Measurements from ENCODE around the gene PPP4C. TPM values are rescaled to one million over a fixed set of nuclear protein-coding genes. Genes with fewer than 3 reads are reported as not detected.

The PPP4C gene
- total RNA-seq, 1 donor = 178 TPM

DNA sequence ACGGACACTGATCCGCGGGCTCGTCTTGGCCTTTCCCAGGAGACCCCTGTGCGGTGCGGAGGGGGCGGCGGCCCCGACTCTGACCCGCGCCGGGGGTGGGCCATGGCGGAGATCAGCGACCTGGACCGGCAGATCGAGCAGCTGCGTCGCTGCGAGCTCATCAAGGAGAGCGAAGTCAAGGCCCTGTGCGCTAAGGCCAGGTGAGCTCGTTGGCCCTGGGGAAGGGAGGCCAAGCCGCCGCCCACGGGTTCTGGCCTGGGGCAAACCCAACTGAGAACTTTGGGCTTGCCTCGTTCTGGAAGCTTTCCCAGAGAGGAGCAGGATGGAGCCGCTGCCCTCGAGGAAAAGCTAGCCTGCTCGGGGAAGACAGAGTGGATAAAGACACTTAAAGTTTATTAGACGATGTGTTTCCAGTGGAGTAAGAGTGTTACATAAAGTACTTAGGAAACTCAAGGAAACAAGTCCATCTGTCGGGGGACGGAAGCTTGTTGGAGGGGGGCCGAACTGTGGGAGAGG is 540 bp downstream of the PPP4C start:
- Histone ChIP-seq H4K20me1 (ENCODE audit: insufficient read depth, low read length) (peaks cover 32% of the 10 kb centered on the region), H3K4me2 (ENCODE audit: insufficient read depth, low read length) (peak overlapping the region; percentile 92), H3K9me3 (ENCODE audit: low read depth, low read length) (no peaks in the 10 kb centered on the region), H3K27ac (ENCODE audit: low read depth, low read length) (peak overlapping the region; percentile 70), H3K36me3 (ENCODE audit: insufficient read depth, low read length) (peaks cover 55% of the 10 kb centered on the region), H3K79me2 (ENCODE audit: insufficient read depth, low read length) (peaks cover 66% of the 10 kb centered on the region), H3K4me3 (ENCODE audit: insufficient read depth, low read length) (peak overlapping the region; percentile 99), H3K4me1 (ENCODE audit: insufficient read depth, low read length) (peaks cover 17% of the 10 kb centered on the region), H2AFZ (ENCODE audit: low read length) (peak overlapping the region; percentile 60), H3K27me3 (ENCODE audit: insufficient read depth, low read length) (no peaks in the 10 kb centered on the region)
- peak; percentile 91 for DNase-seq (ENCODE audit: insufficient read length, low spot score, missing footprints)
- TF ChIP-seq, protein P1, sequence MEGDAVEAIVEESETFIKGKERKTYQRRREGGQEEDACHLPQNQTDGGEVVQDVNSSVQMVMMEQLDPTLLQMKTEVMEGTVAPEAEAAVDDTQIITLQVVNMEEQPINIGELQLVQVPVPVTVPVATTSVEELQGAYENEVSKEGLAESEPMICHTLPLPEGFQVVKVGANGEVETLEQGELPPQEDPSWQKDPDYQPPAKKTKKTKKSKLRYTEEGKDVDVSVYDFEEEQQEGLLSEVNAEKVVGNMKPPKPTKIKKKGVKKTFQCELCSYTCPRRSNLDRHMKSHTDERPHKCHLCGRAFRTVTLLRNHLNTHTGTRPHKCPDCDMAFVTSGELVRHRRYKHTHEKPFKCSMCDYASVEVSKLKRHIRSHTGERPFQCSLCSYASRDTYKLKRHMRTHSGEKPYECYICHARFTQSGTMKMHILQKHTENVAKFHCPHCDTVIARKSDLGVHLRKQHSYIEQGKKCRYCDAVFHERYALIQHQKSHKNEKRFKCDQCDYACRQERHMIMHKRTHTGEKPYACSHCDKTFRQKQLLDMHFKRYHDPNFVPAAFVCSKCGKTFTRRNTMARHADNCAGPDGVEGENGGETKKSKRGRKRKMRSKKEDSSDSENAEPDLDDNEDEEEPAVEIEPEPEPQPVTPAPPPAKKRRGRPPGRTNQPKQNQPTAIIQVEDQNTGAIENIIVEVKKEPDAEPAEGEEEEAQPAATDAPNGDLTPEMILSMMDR (IDR thresholded peaks at IDR 0.05; ENCODE audit: extremely low read depth, low read depth, low read length) = no peak

DNA sequence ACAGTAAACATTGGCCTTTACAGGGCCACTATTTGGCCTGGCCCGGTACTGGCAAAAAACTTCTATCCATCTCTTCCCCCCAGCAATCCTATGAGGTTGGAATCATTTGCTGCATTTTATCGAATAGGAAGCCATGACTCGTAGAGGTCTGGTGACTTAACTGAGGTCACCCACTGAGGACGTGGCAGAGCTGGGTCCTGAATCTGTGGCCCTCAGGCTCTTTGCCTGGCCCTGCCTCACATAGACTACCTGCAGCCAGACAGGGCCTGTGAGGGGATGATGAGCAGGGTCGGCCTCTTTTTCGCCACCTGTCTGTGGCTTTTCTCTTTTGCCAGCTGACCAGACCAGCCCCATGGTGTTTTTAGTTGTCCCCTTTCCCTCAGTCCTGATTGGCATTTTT is 1.9 kb downstream of the PPP4C start:
- peaks cover 53% of the 10 kb centered on the region for H3K36me3 ChIP-seq (ENCODE audit: insufficient read depth, low read length)
- H2AFZ ChIP-seq (ENCODE audit: low read length) = no peak overlapping the region
- peak overlapping the region; percentile 99 for H3K4me3 ChIP-seq (ENCODE audit: insufficient read depth, low read length)
- H3K27ac ChIP-seq (ENCODE audit: low read depth, low read length) = peak overlapping the region; percentile 70
- peak; percentile 85 for DNase-seq (ENCODE audit: insufficient read length, low spot score, missing footprints)
- TF ChIP-seq, protein P1 (IDR thresholded peaks at IDR 0.05; ENCODE audit: extremely low read depth, low read depth, low read length) = no peak
- H3K9me3 ChIP-seq (ENCODE audit: low read depth, low read length) = no peaks in the 10 kb centered on the region
- H3K4me2 ChIP-seq (ENCODE audit: insufficient read depth, low read length) = peak overlapping the region; percentile 92
- H3K27me3 ChIP-seq (ENCODE audit: insufficient read depth, low read length) = no peaks in the 10 kb centered on the region
- H4K20me1 ChIP-seq (ENCODE audit: insufficient read depth, low read length) = peaks cover 28% of the 10 kb centered on the region
- H3K79me2 ChIP-seq (ENCODE audit: insufficient read depth, low read length) = peaks cover 64% of the 10 kb centered on the region
- H3K4me1 ChIP-seq (ENCODE audit: insufficient read depth, low read length) = peaks cover 17% of the 10 kb centered on the region

DNA sequence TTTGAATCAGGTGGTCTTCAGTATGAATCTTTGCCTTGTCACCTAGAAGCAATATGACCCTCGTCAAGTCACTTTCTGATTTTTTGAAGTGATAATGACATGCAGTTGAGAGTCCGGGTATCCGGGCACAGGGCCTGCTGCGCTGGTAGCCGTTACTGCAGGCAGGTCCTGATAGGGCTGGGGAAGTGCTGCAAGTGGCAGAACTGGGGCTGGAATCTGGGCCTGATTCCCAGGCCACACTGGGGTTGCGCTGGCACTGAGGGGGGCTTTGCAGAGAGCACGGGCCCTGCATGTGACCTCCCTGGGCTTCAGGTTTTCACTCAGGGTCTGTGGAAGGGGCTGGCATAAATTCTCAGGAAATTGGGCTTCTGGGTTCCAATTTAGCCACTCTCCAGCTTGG is 3.0 kb downstream of the PPP4C start:
- Histone ChIP-seq H3K27ac (ENCODE audit: low read depth, low read length) (no peak overlapping the region), H4K20me1 (ENCODE audit: insufficient read depth, low read length) (peaks cover 28% of the 10 kb centered on the region), H3K79me2 (ENCODE audit: insufficient read depth, low read length) (peaks cover 70% of the 10 kb centered on the region), H2AFZ (ENCODE audit: low read length) (no peak overlapping the region), H3K4me1 (ENCODE audit: insufficient read depth, low read length) (peaks cover 17% of the 10 kb centered on the region), H3K4me3 (ENCODE audit: insufficient read depth, low read length) (no peak overlapping the region), H3K9me3 (ENCODE audit: low read depth, low read length) (no peaks in the 10 kb centered on the region), H3K4me2 (ENCODE audit: insufficient read depth, low read length) (no peak overlapping the region), H3K27me3 (ENCODE audit: insufficient read depth, low read length) (no peaks in the 10 kb centered on the region), H3K36me3 (ENCODE audit: insufficient read depth, low read length) (peaks cover 54% of the 10 kb centered on the region)
- peak; percentile 39 for DNase-seq (ENCODE audit: insufficient read length, low spot score, missing footprints)
- TF ChIP-seq, protein P1 (IDR thresholded peaks at IDR 0.05; ENCODE audit: extremely low read depth, low read depth, low read length) = no peak

DNA sequence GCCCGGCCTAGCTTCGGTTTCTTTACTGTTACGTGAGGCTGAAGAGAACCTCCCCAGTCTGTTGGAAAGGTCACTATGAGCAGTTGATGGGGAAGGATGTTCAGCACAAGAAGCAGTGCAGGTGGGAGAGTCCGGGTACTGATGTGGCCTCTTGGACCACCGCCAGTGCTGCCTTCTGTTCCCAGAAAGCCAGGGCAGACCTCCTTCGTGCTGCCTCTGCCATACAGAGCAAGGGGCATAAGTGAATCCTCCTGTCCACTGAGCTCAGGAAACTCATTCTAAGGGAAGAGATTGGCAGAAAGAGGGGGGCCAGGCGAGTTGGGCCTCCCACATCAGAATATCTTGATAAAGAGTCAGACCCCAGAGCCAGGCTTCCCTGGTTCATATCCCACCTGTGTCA is 3.7 kb downstream of the PPP4C start:
- no peak overlapping the region for H2AFZ ChIP-seq (ENCODE audit: low read length)
- no peak overlapping the region for H3K4me3 ChIP-seq (ENCODE audit: insufficient read depth, low read length)
- TF ChIP-seq, protein P1 (IDR thresholded peaks at IDR 0.05; ENCODE audit: extremely low read depth, low read depth, low read length) = no peak
- H3K4me2 ChIP-seq (ENCODE audit: insufficient read depth, low read length) = no peak overlapping the region
- DNase-seq (ENCODE audit: insufficient read length, low spot score, missing footprints) = peak; percentile 21
- no peaks in the 10 kb centered on the region for H3K9me3 ChIP-seq (ENCODE audit: low read depth, low read length)
- peaks cover 28% of the 10 kb centered on the region for H4K20me1 ChIP-seq (ENCODE audit: insufficient read depth, low read length)
- H3K27me3 ChIP-seq (ENCODE audit: insufficient read depth, low read length) = no peaks in the 10 kb centered on the region
- peaks cover 17% of the 10 kb centered on the region for H3K4me1 ChIP-seq (ENCODE audit: insufficient read depth, low read length)
- no peak overlapping the region for H3K27ac ChIP-seq (ENCODE audit: low read depth, low read length)
- H3K36me3 ChIP-seq (ENCODE audit: insufficient read depth, low read length) = peaks cover 60% of the 10 kb centered on the region
- peaks cover 70% of the 10 kb centered on the region for H3K79me2 ChIP-seq (ENCODE audit: insufficient read depth, low read length)
